ENCODE results near the gene RHBDL1. TPM values are rescaled to one million over a fixed set of nuclear protein-coding genes. Genes with fewer than 3 reads are reported as not detected.

The RHBDL1 gene
- total and polyA plus RNA-seq, 5 donors from 2014 or later = 0.49 to 3.2 (median 1.2) TPM; not detected in 1

DNA sequence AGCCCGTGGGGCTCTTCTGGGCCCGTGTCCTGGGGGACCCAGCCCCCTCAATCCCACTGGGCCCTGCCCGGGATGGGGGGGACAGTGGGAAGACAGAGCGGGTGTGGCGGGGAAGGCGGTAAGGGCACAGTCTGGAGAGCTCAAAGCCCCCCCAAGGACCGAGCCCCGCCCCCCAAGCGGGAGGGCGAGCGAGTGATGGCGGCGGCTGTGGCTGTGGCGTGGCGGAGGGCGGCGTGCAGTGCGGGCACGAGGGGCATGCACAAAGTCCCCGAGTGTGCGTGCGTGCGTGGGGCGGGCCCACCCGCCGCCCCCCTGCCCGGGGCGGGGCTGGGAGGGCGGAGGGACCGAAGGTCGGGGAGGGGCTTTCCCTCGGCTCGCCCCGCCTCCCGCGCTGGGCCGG lies 18.3 kb downstream of the RHBDL1 start:
- no peak for ATAC-seq (ENCODE audit: low read depth in 2 of 2)
- peaks cover 2 to 47% (median 9%) of the 10 kb centered on the region in 4 donors for H3K4me1 Mint-ChIP-seq
- H3K4me1 ChIP-seq (ENCODE audit: control insufficient read depth, insufficient read depth, low read length, poor library complexity, severe bottlenecking) = peaks cover 44% of the 10 kb centered on the region

DNA sequence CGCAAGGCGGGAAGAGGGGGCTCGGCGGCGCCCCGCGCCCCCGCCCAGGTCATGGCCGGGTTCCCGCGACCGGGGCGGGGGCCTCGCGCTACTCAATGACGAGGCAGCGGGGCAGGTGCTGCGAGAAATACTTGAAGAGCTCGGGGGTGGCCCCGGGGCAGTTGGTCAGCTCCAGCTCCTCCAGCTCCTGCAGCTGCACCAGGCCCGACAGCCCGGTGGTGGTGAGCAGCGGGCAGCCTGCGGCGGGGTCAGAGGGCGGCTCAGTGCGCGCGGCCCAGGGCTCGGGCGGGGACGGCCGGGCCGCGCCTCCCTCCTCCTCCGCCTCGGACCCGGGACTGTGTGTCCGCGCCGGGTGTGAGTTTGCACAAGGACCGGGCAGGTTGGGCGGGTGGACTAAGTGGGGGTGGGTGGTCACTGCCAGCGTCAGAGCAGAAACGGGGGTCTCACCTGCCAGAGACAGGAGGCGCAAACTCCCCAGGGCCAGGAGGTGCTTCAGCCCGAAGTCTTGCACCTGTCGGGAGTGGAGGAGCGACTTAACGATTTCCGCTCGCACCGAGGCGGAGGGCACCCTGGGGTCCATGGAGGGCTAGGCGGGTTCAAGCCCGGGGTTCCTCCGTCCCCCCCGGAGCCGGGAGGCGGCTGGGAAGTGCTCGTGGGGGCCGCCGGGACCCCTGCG lies 18.9 kb downstream of the RHBDL1 start:
- peaks cover under 1% of the 10 kb centered on the region for H3K27me3 Mint-ChIP-seq
- DNase-seq (no peak), ATAC-seq (ENCODE audit: low read depth in 2 of 2) (no peak)
- H3K4me1 ChIP-seq (ENCODE audit: control insufficient read depth, insufficient read depth, low read length, poor library complexity, severe bottlenecking) = peaks cover 45% of the 10 kb centered on the region
- H3K4me3 ChIP-seq (ENCODE audit: low read depth, low read length) = no peak overlapping the region
- peaks cover 0 to 1% (median 0%) of the 10 kb centered on the region in 7 donors for H3K9me3 Mint-ChIP-seq
- H3K9me3 ChIP-seq (ENCODE audit: control insufficient read depth in 2 of 2, low read length in 2 of 2) = no peaks in the 10 kb centered on the region
- H3K36me3 ChIP-seq (ENCODE audit: control insufficient read depth, insufficient read depth, low read length) = no peaks in the 10 kb centered on the region
- H3K27ac ChIP-seq (ENCODE audit: insufficient read depth, low read length, poor library complexity, severe bottlenecking) = peak overlapping the region; percentile 33
- peaks cover 2 to 43% (median 9%) of the 10 kb centered on the region in 4 donors for H3K4me1 Mint-ChIP-seq
- no peaks in the 10 kb centered on the region for H3K36me3 Mint-ChIP-seq
- no peak overlapping the region for H3K27ac Mint-ChIP-seq
- peak overlapping the region; percentile 71 to 88 (median 82) for H3K4me3 Mint-ChIP-seq
- no peaks in the 10 kb centered on the region for H3K27me3 ChIP-seq (ENCODE audit: control insufficient read depth, insufficient read depth, low read length)

More for the DNA sequence above, 18.3 kb downstream of the RHBDL1 start:
- Histone ChIP-seq H3K36me3 (ENCODE audit: control insufficient read depth, insufficient read depth, low read length) (no peaks in the 10 kb centered on the region), H3K27me3 (ENCODE audit: control insufficient read depth, insufficient read depth, low read length) (no peaks in the 10 kb centered on the region), H3K4me3 (ENCODE audit: low read depth, low read length) (no peak overlapping the region), H3K27ac (ENCODE audit: insufficient read depth, low read length, poor library complexity, severe bottlenecking) (no peak overlapping the region), H3K9me3 (ENCODE audit: control insufficient read depth in 2 of 2, low read length in 2 of 2) (no peaks in the 10 kb centered on the region)
- peak overlapping the region in 3 of 4 donors; percentile 15 to 67 (median 51) for H3K4me3 Mint-ChIP-seq
- H3K27ac Mint-ChIP-seq = no peak overlapping the region
- peak in 1 of 3 donors; percentile 29 for DNase-seq
- H3K36me3 Mint-ChIP-seq = no peaks in the 10 kb centered on the region
- H3K27me3 Mint-ChIP-seq = no peaks in the 10 kb centered on the region
- H3K9me3 Mint-ChIP-seq = peaks cover 0 to 1% (median 0%) of the 10 kb centered on the region in 7 donors

DNA sequence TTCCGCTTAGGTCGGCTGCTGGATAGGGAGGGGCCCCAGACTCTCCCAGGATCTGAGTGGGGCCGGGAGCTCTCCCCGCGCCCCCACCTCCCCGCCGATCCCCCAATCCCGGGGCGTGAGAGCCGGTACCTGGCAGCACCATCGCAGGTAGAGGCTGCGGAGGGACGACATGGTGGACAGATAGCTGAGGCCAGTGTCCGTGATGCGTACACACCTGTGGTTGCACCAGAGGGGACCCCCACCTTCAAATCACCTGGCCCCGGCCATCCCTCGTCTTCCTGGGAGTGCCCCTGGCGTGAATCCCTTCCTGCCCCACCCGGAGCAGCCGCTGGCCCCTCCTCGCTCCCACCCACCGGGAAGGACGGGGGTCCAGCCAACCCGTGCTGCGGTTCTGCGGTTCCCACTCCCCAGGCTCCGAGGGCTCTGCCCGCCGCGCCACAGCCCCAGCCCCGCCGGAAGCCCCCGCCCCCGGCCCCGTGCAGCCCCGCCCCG lies 19.4 kb downstream of the RHBDL1 start:
- Histone ChIP-seq H3K27ac (ENCODE audit: insufficient read depth, low read length, poor library complexity, severe bottlenecking) (peak overlapping the region; percentile 33), H3K9me3 (ENCODE audit: control insufficient read depth in 2 of 2, low read length in 2 of 2) (no peaks in the 10 kb centered on the region), H3K27me3 (ENCODE audit: control insufficient read depth, insufficient read depth, low read length) (no peaks in the 10 kb centered on the region), H3K4me1 (ENCODE audit: control insufficient read depth, insufficient read depth, low read length, poor library complexity, severe bottlenecking) (peaks cover 45% of the 10 kb centered on the region), H3K36me3 (ENCODE audit: control insufficient read depth, insufficient read depth, low read length) (no peaks in the 10 kb centered on the region), H3K4me3 (ENCODE audit: low read depth, low read length) (no peak overlapping the region)
- Mint-ChIP-seq H3K4me1 (peaks cover 2 to 40% (median 7%) of the 10 kb centered on the region in 4 donors), H3K27me3 (peaks cover 4% of the 10 kb centered on the region), H3K9me3 (peaks cover 0 to 1% (median 0%) of the 10 kb centered on the region in 7 donors), H3K4me3 (peak overlapping the region in 3 of 4 donors; percentile 55 to 84 (median 61)), H3K36me3 (no peaks in the 10 kb centered on the region), H3K27ac (no peak overlapping the region)
- DNase-seq (no peak), ATAC-seq (ENCODE audit: low read depth in 2 of 2) (no peak)

DNA sequence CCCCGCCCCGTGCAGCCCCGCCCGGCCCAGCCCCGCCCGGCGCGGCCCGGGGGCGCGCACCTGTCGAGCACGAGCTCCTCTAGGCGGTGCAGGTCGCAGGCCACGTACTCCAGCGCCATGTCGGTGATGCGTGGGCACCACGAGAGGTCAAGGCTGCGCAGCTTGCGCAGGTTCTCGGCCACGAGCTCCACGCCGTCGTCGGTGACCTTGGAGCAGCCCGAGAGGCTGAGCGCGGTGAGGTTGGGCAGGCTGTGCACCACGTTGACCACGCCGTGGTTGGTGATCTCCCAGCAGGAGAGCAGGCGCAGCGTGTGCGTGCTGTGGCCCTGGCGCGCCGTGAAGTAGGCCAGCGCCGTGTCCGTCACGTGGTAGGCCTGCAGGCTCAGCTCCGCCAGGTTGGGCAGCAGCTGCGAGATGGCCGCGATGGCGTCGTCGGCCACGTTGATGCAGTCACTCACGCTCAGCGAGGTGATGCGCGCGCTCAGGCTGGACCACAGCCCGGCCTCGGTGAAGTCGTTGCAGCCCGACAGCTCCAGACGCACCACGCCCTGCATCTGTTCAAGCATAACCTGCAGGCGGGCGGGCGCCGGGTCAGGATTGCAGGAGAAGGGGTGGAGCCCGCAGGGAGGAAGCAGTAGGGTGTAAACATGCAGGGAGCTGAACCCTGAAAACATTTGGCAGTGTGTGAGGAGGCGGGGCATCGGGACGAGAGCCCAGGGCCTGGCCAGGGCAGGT lies 20.1 kb downstream of the RHBDL1 start:
- Mint-ChIP-seq H3K9me3 (peaks cover 0 to 1% (median 0%) of the 10 kb centered on the region in 7 donors), H3K27me3 (peaks cover 4% of the 10 kb centered on the region), H3K27ac (peak overlapping the region; percentile 62 to 96 (median 87)), H3K4me1 (peaks cover 0 to 38% (median 4%) of the 10 kb centered on the region in 4 donors), H3K4me3 (peak overlapping the region; percentile 69 to 87 (median 86)), H3K36me3 (no peaks in the 10 kb centered on the region)
- Histone ChIP-seq H3K27me3 (ENCODE audit: control insufficient read depth, insufficient read depth, low read length) (no peaks in the 10 kb centered on the region), H3K4me1 (ENCODE audit: control insufficient read depth, insufficient read depth, low read length, poor library complexity, severe bottlenecking) (peaks cover 47% of the 10 kb centered on the region), H3K27ac (ENCODE audit: insufficient read depth, low read length, poor library complexity, severe bottlenecking) (peak overlapping the region; percentile 23), H3K36me3 (ENCODE audit: control insufficient read depth, insufficient read depth, low read length) (no peaks in the 10 kb centered on the region), H3K4me3 (ENCODE audit: low read depth, low read length) (peak overlapping the region; percentile 26), H3K9me3 (ENCODE audit: control insufficient read depth in 2 of 2, low read length in 2 of 2) (no peaks in the 10 kb centered on the region)
- peak; percentile 60 to 77 (median 76) for DNase-seq
- ATAC-seq (ENCODE audit: low read depth in 2 of 2) = peak; percentile 79 to 81

DNA sequence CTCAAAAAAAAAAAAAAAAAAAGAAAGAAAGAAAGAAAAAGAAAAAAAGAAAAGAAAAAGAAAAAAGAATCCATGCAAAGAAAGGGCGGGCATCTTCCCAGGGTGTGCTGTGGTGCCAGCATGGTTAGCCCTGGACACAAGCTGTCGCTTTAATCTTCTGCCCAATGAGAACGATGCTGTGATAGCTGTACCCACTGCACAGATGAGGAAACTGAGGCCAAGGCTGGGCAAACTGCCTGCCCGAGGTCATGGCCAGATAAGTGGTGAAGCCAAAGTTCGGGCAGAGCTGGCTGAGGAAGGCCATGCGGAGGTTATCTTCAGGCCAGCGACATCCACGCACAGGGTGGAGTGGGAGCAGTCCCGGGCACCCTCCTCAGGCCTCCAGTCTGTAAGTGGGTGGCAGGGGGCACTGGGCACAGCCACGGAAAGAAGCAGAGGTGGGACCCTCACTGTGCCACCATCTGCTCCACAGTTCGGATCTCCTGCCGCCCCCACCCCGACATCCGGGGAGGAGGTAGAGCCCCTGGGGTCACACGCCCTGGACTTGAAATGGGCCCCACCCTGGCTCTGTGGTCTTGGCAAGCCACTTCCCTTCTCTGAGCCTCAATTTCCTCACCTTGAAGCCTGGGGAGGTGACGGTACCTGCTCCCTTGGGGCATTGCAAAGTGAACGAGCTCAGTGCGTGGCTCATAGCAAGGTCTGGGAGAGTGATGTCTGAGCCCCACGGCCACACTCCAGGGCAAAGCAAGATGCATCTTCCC lies 23.6 kb downstream of the RHBDL1 start:
- Histone ChIP-seq H3K9me3 (ENCODE audit: control insufficient read depth in 2 of 2, low read length in 2 of 2) (no peaks in the 10 kb centered on the region), H3K27ac (ENCODE audit: insufficient read depth, low read length, poor library complexity, severe bottlenecking) (no peak overlapping the region), H3K27me3 (ENCODE audit: control insufficient read depth, insufficient read depth, low read length) (peaks cover 5% of the 10 kb centered on the region), H3K36me3 (ENCODE audit: control insufficient read depth, insufficient read depth, low read length) (no peaks in the 10 kb centered on the region), H3K4me3 (ENCODE audit: low read depth, low read length) (no peak overlapping the region), H3K4me1 (ENCODE audit: control insufficient read depth, insufficient read depth, low read length, poor library complexity, severe bottlenecking) (peaks cover 53% of the 10 kb centered on the region)
- DNase-seq = peak in 1 of 3 donors; percentile 52
- Mint-ChIP-seq H3K27ac (no peak overlapping the region), H3K4me3 (peak overlapping the region; percentile 49 to 67 (median 61)), H3K9me3 (peaks cover 0 to 1% (median 0%) of the 10 kb centered on the region in 7 donors), H3K36me3 (no peaks in the 10 kb centered on the region), H3K4me1 (peaks cover 0 to 37% (median 4%) of the 10 kb centered on the region in 4 donors), H3K27me3 (peaks cover 26% of the 10 kb centered on the region)
- no peak for ATAC-seq (ENCODE audit: low read depth in 2 of 2)

DNA sequence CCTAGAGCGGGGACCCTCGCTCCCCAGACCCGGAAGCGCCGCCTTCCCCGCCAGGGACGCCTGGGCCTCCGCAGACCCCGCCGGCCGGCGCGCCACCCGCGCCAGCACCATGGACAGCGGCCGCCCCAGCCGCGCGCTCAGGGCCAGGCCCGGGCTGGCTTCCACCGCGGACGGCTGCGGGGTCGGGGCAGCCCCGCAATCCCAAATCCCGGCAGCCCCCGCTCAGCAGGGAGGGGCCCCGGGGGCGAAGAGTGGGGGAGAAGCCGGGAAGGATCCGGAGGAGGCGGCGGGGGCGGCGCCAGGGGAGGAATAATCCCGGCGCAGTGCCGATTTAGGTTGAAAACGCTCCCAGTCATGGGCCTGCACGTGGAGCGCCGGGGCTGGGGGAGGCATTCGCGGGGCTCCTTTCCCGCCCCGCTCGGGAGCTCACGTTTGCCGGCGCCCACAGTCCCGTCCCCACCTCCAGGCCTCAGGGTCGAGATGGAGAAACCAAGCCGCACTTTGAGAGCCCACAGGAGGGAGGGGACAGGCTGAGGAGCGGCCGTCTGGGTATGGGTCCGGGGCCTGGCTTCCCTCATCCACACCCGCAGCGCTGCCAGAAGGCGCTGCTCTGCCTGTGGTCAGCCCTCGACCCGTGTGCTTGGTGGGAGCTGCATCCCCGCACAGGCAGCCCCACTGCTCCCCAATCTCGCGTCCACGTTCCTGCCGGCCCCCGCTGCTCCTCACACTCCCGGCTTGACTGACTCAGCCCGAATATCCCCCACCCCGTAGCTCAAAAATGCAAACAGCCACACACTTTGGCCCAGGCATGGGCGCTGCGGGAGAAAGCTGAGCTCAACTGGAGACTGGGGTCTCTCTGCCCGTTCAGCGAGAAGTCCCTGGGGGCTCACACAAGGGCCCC lies 25.5 kb downstream of the RHBDL1 start:
- peak in 1 of 3 donors; percentile 55 for DNase-seq
- H3K27ac Mint-ChIP-seq = no peak overlapping the region
- H3K27me3 Mint-ChIP-seq = peaks cover 30% of the 10 kb centered on the region
- H3K4me3 ChIP-seq (ENCODE audit: low read depth, low read length) = no peak overlapping the region
- no peaks in the 10 kb centered on the region for H3K9me3 Mint-ChIP-seq
- no peaks in the 10 kb centered on the region for H3K36me3 Mint-ChIP-seq
- H3K4me1 ChIP-seq (ENCODE audit: control insufficient read depth, insufficient read depth, low read length, poor library complexity, severe bottlenecking) = peaks cover 37% of the 10 kb centered on the region
- ATAC-seq (ENCODE audit: low read depth in 2 of 2) = peak; percentile 35 to 49
- H3K27ac ChIP-seq (ENCODE audit: insufficient read depth, low read length, poor library complexity, severe bottlenecking) = no peak overlapping the region
- no peak overlapping the region for H3K4me3 Mint-ChIP-seq
- peaks cover 0 to 27% (median 4%) of the 10 kb centered on the region in 4 donors for H3K4me1 Mint-ChIP-seq
- H3K27me3 ChIP-seq (ENCODE audit: control insufficient read depth, insufficient read depth, low read length) = peaks cover 5% of the 10 kb centered on the region
- no peaks in the 10 kb centered on the region for H3K36me3 ChIP-seq (ENCODE audit: control insufficient read depth, insufficient read depth, low read length)
- H3K9me3 ChIP-seq (ENCODE audit: control insufficient read depth in 2 of 2, low read length in 2 of 2) = no peaks in the 10 kb centered on the region

Measured in CD4-positive, CD25-positive, alpha-beta regulatory T cell (primary cell).